HG03575 (cell line): Measurements from ENCODE around the gene RTN4IP1.

ENCODE experiments used
- ATAC-seq: cut with Tn5 transposase; IDR thresholded peaks from one replicate; pipeline ENCODE4 v1.9.1; 2021; ENCODE audit not compliant: unreplicated experiment, insufficient number of reproducible peaks, low FRiP score; ENCODE audit errors: extremely low read depth

Gene RTN4IP1

GRCh38 chr6:106530502-106530901 lies 98.8 kb downstream of the RTN4IP1 start:
- ATAC-seq: no peak

GRCh38 chr6:106530026-106530425 lies 99.3 kb downstream of the RTN4IP1 start:
- no peak for ATAC-seq

GRCh38 chr6:106529438-106529837 lies 99.9 kb downstream of the RTN4IP1 start:
- ATAC-seq: no peak

- ATAC-seq: no peak
Measured at GRCh38 chr6:106528521-106528920, 100.8 kb downstream of the RTN4IP1 start.

- ATAC-seq: no peak
Measured at GRCh38 chr6:106527979-106528378, 101.3 kb downstream of the RTN4IP1 start.

GRCh38 chr6:106527117-106527516 lies 102.2 kb downstream of the RTN4IP1 start:
- ATAC-seq: no peak

GRCh38 chr6:106525882-106526275 lies 103.4 kb downstream of the RTN4IP1 start:
- ATAC-seq: no peak

GRCh38 chr6:106525107-106525881 lies 104.0 kb downstream of the RTN4IP1 start:
- ATAC-seq: no peak

GRCh38 chr6:106522562-106523250 lies 106.6 kb downstream of the RTN4IP1 start:
- ATAC-seq: no peak
